NB4 (cell line): ENCODE measurements around the gene NUB1.

Experiments used
- DNase-seq: peaks from one replicate; pipeline ENCODE4 v3.0.0; 2010; ENCODE audit warnings: low read depth
- H3K4me3 ChIP-seq: one replicate; pipeline ENCODE4 v1.5.1; 2011; ENCODE audit warnings: mild to moderate bottlenecking, low read depth, low read length, moderate library complexity
- MYC ChIP-seq: IDR thresholded peaks from 2 replicates; pipeline ENCODE4 v1.6.1; 2011; ENCODE audit warnings: low read depth, low read length
- POLR2A ChIP-seq: IDR thresholded peaks from 2 replicates; pipeline ENCODE4 v1.6.1; 2011; ENCODE audit warnings: mild to moderate bottlenecking; ENCODE audit not compliant: insufficient read length; ENCODE audit errors: extremely low read depth
- TF ChIP-seq, protein P1 (sequence below): IDR thresholded peaks from 2 replicates; pipeline ENCODE4 v1.6.1; 2011; ENCODE audit warnings: low read depth, low read length
- TF ChIP-seq, protein P2 (sequence below): IDR thresholded peaks from one replicate; pipeline ENCODE4 v1.5.1; 2012; ENCODE audit warnings: low read depth, low read length

NUB1 gene

DNA sequence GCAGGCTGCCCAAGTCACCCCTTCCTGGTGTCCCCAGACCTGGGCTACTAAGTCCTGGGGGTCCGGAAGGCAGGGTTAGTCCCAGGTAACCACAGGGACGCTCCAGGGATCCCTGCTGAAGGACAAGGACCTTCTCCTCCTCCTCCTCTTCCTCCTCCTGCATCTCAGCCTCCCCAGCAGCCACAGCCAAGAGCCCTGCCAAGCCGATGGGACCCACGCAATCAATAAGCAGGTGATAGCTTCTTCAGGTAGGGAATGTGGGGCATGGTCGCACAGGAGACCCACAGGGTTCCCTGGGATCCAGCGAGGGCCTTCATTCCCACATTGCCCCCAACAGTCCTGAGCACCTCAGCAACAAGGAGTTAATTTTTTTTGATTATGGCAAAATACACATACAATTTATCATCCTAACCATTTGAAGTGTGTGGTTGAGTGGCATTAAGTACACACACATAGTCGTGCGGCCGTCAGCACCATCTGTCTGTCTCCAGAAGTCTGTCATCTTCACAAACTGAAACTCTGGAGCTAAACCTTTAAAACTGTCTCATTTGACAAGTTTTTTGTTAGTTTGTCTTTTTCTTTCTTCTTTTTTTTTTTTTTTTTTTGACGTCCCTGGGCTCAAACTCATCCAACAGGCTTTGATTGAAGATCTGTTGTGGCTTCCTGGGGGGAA is 86.2 kb downstream of the NUB1 start:
- TF ChIP-seq, protein P1, sequence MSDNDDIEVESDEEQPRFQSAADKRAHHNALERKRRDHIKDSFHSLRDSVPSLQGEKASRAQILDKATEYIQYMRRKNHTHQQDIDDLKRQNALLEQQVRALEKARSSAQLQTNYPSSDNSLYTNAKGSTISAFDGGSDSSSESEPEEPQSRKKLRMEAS = no peak
- no peak for TF ChIP-seq MYC
- TF ChIP-seq POLR2A = no peak
- TF ChIP-seq, protein P2, sequence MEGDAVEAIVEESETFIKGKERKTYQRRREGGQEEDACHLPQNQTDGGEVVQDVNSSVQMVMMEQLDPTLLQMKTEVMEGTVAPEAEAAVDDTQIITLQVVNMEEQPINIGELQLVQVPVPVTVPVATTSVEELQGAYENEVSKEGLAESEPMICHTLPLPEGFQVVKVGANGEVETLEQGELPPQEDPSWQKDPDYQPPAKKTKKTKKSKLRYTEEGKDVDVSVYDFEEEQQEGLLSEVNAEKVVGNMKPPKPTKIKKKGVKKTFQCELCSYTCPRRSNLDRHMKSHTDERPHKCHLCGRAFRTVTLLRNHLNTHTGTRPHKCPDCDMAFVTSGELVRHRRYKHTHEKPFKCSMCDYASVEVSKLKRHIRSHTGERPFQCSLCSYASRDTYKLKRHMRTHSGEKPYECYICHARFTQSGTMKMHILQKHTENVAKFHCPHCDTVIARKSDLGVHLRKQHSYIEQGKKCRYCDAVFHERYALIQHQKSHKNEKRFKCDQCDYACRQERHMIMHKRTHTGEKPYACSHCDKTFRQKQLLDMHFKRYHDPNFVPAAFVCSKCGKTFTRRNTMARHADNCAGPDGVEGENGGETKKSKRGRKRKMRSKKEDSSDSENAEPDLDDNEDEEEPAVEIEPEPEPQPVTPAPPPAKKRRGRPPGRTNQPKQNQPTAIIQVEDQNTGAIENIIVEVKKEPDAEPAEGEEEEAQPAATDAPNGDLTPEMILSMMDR = no peak
- H3K4me3 ChIP-seq = no peak overlapping the region
- no peak for DNase-seq
